ENCODE measurements around the gene CD46.

CD46 gene
- long read RNA-seq, transcript CD46-203 (12 exons, 3,233 nt): minor isoform, 153 of 754 reads
- long read RNA-seq, transcript CD46-208 (13 exons, 3,326 nt): major isoform, 170 of 754 reads
- long read RNA-seq, transcript CD46-207 (12 exons, 3,281 nt): minor isoform, 116 of 754 reads
- long read RNA-seq, transcript CD46-204 (11 exons, 3,188 nt): minor isoform, 117 of 754 reads
- long read RNA-seq, partial matches to known transcripts: 25 of 754 reads
- long read RNA-seq, other reads (novel, unspliced or antisense): 143 of 754 reads

GRCh38 chr1:207751790-207752455 is at the start of gene CD46:
TSS of gene CD46 (plus strand) at chr1:207752054. CDS start at chr1:207752213, 159 bp downstream.
- peak; percentile 95 to 98 for DNase-seq (ENCODE audit: low read depth in 1 of 2, low spot score in 1 of 2)
- peak within 1 kb of the TSS; percentile 89 for H3K4me3 ChIP-seq (replicated peaks; ENCODE audit: insufficient read depth, low read length)
- TF ChIP-seq GABPA (IDR thresholded peaks at IDR 0.05; ENCODE audit: low read depth) (peak; percentile 32; the same call in 1 of the 2 replicates), POLR2AphosphoS5 (IDR thresholded peaks at IDR 0.05; ENCODE audit: low read depth) (peak; percentile 84), CTCF (IDR thresholded peaks at IDR 0.05; ENCODE audit: insufficient read depth, low read length) (no peak), REST (IDR thresholded peaks at IDR 0.05; ENCODE audit: insufficient replicate concordance, low read depth) (no peak), SPI1 (IDR thresholded peaks at IDR 0.05; ENCODE audit: borderline replicate concordance, low read depth) (peak; percentile 76; the same call in 1 of the 2 replicates)
- H3K27me3 ChIP-seq (ENCODE audit: insufficient read depth, poor library complexity, severe bottlenecking): no peaks in the 10 kb centered on the region
- H3K27ac ChIP-seq (replicated peaks): peak within 1 kb of the TSS; percentile 85

DNA sequence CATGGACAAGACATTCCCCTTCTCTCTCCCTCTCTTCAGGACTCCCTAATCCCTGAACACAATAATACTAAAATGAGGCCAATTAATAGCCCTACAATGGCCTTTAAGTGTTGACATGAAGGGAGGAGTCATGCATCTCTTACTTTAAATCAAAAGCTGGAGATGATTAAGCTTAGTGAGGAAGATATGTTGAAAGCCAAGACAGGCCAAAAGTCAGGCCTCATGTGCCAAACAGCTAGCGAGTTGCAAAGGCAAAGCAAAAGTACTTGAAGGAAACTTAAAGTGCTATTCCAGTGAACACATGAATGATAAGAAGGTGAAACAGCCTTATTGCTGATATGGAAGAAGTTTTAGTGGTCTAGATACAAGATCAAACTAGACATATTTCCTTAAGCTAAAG is 49.5 kb upstream of the CD46 start:
- DNase-seq (ENCODE audit: low read depth in 1 of 2, low spot score in 1 of 2): no peak
- H3K4me3 ChIP-seq (replicated peaks; ENCODE audit: insufficient read depth, low read length): no peak overlapping the region

More for the DNA sequence above, 49.5 kb upstream of the CD46 start:
- Histone ChIP-seq H3K27ac (replicated peaks) (no peak overlapping the region), H3K27me3 (ENCODE audit: insufficient read depth, poor library complexity, severe bottlenecking) (no peaks in the 10 kb centered on the region)
- TF ChIP-seq POLR2AphosphoS5 (IDR thresholded peaks at IDR 0.05; ENCODE audit: low read depth) (no peak), CTCF (IDR thresholded peaks at IDR 0.05; ENCODE audit: insufficient read depth, low read length) (no peak), SPI1 (IDR thresholded peaks at IDR 0.05; ENCODE audit: borderline replicate concordance, low read depth) (no peak), GABPA (IDR thresholded peaks at IDR 0.05; ENCODE audit: low read depth) (no peak), REST (IDR thresholded peaks at IDR 0.05; ENCODE audit: insufficient replicate concordance, low read depth) (no peak)

Measured in HL-60 (cell line).